ENCODE results near the gene NOP16.

Gene NOP16, protein sequence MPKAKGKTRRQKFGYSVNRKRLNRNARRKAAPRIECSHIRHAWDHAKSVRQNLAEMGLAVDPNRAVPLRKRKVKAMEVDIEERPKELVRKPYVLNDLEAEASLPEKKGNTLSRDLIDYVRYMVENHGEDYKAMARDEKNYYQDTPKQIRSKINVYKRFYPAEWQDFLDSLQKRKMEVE

DNA sequence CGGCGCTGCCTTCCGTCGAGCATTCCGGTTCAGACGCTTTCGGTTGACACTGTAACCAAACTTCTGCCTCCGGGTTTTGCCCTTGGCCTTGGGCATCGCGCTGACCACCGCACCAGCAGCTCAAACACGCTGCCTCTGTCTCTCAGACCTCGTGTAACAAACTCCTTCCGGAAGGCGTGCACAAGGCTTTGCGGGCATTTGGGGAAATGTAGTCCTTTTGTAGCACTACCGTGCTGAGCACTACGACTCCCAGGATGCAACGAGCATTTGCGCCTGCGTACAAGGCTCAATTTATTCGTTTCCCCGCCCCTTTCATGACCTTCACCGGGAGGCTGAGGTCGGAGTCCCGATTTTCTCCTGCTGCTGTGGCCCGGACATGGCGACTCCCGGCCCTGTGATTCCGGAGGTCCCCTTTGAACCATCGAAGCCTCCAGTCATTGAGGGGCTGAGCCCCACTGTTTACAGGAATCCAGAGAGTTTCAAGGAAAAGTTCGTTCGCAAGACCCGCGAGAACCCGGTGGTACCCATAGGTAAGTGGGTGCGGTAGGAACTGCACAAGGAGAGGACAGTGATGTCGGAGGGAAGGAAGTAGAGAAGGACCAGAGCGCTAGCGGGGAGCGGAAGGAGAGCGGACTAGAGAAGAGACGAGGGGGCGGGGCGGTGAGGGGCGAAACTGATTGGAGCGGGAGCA lies at the start of gene NOP16, which contains the start of gene HIGD2A:
Gene NOP16 (minus strand): TSS at position 155 of the 691 bp plus-strand sequence. CDS start 59 bp downstream, at position 96.
Gene HIGD2A (plus strand): TSS at position 308 of the 691 bp plus-strand sequence. CDS start 69 bp downstream, at position 377.
- peak; percentile 98 for DNase-seq

GRCh38 chr5:176436656-176437055 lies 48.3 kb upstream of the NOP16 start:
- DNase-seq, result peak; percentile 68

DNA sequence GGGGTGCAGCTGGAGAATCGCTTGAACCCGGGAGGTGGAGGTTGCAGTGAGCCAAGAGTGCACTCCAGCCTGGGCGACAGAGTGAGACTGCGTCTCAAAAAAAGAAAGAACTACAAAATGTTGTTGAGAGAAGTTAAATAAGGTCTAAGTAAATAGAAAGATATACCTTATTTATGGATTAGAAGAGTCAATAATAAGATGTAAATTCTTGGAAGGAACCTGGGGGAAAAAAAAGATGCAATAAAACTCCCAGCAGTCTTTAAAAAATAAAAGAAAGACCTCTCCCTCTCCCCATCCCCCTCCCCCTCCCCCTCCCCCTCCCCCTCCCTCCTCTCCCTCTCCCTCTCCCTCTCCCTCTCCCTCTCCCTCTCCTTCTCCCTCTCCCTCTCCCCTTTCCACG lies 44.3 kb upstream of the NOP16 start:
- DNase-seq, result no peak

DNA sequence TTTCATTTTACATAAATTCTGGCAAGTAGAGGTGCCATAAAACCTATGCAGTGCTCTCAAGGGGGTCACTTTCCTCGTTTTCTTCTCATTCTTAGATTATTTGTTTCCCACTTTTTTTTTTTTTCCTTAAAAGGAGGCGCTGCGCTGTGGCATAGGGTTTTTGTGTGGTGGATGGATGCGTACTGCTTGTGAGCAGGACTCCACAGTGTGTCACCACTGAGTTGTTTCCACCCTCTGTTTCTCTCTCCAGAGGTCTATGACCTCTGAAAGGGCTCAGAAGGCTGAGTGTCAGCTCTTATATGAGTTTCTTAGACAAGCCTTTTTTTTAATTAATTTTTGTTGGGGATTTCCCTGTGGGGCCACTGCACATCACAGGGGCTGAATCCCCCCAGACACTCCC lies 41.6 kb upstream of the NOP16 start:
- no peak for DNase-seq

DNA sequence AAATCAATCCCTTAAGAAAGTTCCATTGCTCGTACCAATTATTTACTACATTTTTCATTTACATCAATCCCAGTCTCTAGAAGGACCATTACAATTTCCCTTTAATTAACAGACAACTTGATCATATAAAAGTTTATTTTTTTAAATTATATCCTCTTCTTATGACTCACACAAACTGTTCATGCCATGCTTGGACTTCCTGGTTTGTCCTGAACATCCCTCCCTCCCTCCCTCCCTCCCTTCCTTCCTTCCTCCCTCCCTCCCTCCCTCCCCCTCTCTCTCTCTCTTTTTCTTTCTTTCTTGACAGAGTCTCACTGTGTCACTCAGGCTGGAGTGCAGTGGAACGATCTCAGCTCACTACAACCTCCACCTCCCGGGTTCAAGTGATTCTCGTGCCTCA lies 39.6 kb upstream of the NOP16 start:
- no peak for DNase-seq

GRCh38 chr5:176426876-176427275 lies 38.5 kb upstream of the NOP16 start:
- no peak for DNase-seq

- DNase-seq, result no peak
These were observed 37.4 kb upstream of the NOP16 start for GRCh38 chr5:176425791-176426190.

DNA sequence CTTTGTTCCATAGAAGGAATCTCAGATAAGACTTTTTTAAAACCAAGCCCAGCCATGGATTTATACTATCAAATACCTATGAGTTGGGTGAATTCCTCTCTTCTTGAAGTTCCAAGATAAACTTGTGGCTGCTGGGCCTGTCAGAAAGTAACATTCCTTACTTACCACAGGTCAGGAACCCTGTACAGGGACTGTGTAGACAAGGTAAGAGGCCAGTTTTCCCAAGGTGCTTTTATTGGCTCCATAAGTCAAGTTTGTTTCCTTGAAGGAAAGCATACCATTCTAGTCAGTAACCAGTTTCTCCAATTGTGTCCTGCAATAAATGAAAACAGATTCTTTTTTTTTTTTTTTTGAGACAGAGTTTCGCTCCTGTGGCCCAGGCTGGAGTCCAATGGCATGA lies 36.7 kb upstream of the NOP16 start:
- peak; percentile 89 for DNase-seq

GRCh38 chr5:176424181-176424580 lies 35.8 kb upstream of the NOP16 start:
- peak; percentile 52 for DNase-seq

DNA sequence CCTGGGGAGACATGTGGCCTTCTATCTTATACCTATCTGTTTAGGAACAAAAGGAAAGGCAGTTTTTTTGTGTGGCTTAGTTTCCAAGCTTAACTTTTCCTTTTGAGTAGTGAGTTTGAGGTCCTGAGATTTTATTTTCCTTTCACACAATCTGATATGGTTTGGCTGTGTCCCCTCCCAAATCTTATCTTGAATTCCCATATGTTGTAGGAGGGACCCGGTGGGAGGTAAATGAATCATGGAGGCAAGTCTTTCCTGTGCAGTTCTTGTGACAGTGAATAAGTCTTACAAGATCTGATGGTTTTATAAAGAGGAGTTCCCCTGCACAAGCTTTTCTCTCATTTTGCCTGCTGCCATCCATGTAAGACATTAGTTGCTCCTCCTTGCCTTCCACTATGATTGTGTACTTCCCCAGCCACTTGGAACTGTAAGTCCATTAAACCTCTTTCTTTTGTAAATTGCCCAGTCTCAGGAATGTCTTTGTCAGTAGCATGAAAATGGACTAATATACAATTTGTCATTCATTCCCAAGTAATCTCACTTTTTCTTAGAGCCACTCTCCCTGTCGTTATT lies 32.7 kb upstream of the NOP16 start:
- no peak for DNase-seq

DNA sequence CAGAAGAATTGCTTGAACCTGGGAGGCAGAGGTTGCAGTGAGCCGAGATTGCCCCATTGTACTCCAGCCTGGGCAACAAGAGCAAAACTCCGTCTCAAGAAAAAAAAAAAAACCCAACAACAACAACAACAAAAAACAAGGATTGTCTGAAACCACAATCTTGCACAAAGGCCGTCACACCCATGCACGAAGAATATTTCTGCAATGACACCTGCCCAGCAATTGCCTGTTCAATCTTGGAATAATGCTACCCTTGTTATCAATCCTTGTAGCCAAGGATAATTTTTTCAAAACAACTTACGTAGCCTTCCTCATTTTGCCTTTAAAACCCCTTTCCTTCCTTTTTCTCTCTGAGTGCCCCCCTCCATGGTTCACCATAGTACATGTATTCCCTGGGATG lies 31.7 kb upstream of the NOP16 start:
- DNase-seq, result no peak

GRCh38 chr5:176418251-176418650 lies 29.9 kb upstream of the NOP16 start:
- peak; percentile 74 for DNase-seq

DNA sequence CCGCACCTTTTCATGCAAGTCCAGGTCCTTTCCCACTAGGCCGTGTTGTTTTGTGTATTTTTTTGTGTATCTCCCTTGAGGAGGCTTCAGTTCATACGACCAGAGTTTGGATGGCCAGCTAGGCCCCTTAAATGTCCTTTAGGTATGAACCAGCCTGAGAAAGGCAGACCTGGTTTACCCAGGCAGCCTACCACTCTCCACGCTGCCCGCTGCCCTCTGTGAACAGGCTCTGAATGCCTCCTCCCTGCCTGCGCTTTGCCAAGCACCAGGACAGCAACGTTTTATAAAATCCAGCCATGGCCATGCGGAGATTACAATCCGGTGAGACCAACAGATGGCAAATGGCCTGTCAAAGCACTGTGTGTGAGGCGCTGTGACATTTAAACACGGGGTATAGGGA lies 28.6 kb upstream of the NOP16 start:
- DNase-seq, result no peak

DNA sequence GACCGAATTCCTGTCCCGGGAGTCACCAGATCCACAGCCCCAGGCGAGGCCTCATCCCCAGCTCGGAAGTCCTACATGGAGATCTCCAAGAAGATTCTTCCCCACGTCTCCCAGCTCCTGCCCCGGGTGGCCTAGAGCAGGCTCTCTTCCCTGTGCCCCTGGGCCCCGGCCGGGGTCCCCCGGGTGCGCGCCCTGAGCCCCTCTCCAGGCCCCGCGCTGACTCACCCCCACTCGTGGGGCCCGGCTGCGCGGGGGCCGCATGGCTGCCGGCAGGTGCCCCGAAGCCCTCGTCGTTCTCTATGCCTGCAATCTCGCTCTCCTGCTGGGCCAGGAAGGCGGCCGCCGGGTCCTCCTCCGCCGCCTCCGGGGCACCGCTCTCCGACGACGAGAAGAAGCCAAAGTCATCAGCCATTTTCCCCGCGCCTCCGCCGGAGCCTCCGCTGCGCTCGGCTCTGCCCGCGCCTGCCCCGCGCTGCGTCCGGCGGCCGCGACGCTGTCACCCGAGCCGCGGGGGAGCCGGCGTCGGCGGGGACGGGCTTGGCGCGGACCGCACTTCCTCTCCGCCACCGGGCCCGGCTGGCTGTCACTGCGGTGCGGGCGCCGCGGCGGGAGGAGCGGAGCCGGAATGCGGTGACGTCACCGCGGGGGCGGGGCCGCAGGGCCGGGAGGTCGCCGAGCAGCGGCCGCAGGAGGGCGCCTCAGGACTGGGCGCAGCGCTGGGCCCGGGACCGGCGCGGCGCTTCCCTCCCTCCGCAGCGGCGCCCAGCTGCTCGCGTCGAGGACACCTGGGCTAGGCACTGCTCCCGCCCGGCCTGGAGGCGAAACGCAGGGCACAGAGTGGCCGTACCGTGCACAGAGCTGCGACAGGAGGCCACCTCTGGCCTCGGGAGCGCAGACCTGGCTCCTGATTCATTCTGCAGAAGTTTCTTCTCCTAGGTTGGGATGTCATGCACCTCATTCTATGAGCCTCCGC lies 27.8 kb upstream of the NOP16 start, which contains the start of gene CLTB:
Gene CLTB (minus strand): TSS at position 588 of the 973 bp plus-strand sequence. CDS start 176 bp downstream, at position 412.
- DNase-seq, result peak; percentile 70

GRCh38 chr5:176415240-176415951 lies 27.0 kb upstream of the NOP16 start:
- DNase-seq, result no peak

DNA sequence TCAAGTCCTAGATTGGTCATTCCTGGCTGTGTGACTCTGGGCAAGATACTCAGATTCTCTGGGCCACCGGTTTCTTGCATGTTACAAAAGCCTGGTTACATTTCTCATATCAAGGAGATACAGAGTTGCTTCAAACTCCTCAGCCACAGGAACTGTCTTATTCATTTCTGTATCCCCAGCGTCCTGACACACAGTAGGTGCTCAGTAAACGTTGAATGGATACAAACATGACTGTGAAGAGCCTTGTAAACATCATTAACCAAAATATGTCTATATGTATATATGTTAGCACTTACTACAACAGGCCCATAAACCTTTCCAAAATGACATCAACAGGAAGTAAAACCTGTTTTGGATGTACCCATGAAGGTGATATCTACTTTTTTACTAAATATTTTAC lies 26.3 kb upstream of the NOP16 start:
- no peak for DNase-seq

DNA sequence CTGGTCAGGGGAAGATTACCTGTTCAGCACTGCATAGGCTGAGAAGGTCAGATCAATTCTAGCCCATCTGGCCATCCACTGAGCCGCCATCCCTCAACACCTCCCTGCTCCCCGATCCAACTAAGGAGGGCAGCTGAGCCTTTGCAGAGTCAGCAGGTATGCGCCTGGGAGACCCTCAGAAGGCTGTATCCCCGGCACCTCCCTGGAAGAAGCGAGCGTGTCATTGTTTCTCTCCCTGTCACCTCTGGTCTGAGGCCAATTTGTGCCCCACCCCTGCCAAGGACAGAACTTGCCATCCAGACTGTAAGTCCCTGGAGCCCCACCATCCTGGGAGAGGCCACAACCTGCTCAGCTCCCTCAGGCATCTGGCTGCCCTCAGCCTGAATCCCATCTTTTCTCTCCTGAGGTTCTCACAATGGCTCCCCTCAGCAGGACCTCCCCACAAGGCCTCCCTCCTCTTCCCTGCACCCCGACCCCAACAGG lies 25.4 kb upstream of the NOP16 start:
- DNase-seq, result no peak

GRCh38 chr5:176413255-176413565 lies 24.8 kb upstream of the NOP16 start:
- DNase-seq, result no peak

DNA sequence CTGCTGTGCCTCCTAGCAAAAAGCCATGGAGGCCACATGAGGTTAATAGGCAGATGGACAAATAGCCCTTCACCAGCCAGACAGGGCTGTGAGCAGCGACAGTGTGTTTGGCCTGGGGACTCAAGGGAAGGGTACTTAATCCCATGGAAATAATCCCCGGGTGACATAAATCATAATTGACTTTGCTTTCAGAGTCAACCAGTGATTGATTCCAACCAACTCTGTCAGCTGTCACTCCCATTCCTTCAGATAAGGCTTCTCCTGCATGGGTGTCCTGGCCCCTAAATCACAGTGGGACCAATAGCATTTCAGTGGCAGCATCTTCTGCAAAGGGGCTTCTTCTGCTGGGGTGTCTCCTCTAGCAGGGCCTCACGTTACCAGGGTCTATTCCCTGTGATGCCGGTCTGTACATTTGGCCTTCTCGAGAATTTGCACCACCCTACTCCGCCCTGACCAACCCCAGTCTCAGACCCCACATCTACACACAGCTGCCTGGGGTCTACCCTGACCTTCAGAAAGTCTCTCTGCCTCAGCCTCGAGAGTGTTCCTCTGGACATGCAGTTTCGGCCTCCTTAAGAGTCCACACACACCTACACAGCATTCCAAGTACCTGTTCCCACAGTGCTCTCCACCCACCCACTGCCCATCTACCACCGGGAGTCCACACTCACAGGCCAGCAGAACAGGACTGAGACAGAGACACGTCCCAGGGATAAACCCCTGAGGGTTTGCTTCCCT lies 24.3 kb upstream of the NOP16 start:
- no peak for DNase-seq

DNA sequence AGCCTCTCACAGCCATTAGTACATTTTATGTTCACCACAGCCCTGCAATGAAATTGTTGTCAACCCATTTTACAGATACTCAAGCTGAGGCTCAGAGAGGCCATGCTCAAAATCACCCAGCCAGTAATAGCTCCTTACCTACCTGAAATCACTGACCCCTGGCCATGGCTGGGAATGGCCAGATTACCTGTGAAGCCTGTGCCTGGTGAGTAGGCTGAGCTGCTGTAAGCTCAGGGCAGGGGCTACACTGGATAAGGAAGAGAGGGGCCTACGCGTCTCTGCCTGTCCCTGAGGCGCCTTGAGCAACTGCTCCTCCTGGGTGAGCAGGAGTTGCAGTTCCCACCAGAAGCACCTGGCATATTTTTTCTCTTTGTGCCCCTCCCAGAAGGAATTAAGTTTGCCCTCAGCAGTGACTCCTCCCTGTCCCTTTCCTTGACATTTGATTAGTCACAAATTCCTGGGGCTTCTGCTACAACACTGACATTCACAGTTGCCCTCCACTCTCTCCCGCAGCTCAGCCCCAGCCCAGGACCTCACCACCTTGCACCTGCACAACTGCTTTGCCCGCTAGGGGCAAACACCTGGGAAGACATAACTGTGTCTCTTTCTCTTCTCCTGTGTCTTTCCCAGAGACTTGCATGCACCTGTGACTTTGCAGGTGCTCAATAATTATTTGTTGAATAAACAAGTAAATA lies 22.2 kb upstream of the NOP16 start:
- no peak for DNase-seq

GRCh38 chr5:176409765-176410164 lies 21.4 kb upstream of the NOP16 start:
- DNase-seq, result no peak

Measured in NCI-H226 (cell line).